Lower leg skin (tissue), 4 donors: ENCODE data around the gene POT1. TPM values are rescaled to one million over a fixed set of nuclear protein-coding genes. Genes with fewer than 3 reads are reported as not detected.

Experiments used
- DNase-seq, 2 donors: peaks; one replicate each; pipeline ENCODE4 v3.0.0-alpha.2; 2019; ENCODE audit warnings: low spot score in 2 of 2
- H3K4me3 ChIP-seq: fragments of 200-600 bp; sonication (generic); 2 replicates; pipeline ENCODE4 v1.5.1; 2017; ENCODE audit warnings: mild to moderate bottlenecking, low read depth; ENCODE audit not compliant: poor library complexity, severe bottlenecking
- POLR2A ChIP-seq, 2 donors: fragments of 450-650 bp; IDR thresholded peaks; one replicate each; pipeline ENCODE4 v1.6.1; 2016 to 2017; ENCODE audit warnings: antibody characterized with exemption in 2 of 2, mild to moderate bottlenecking in 1 of 2, moderate library complexity in 1 of 2
- WGBS, 2 donors: methylation state at CpG; one replicate each; pipeline ENCODE4 v1.1.5; 2018; 5-methylcytosine and 5-hydroxymethylcytosine counted together
- intact Hi-C: fragments of 100-400 bp; cut with DNase I; formaldehyde crosslinking; loops from one replicate; pipeline ENCODE4 v1.15.0; 2023; ENCODE audit warnings: low total_unique reads
- total RNA-seq, 4 donors: library from RNA; depleted of rRNA; stranded (reverse); fragments of >200 nt; gene quantifications; one replicate each; pipeline ENCODE4 v1.1.0, GENCODE V29; 2016
- TF ChIP-seq, protein P1 (sequence below), 3 donors: fragments of 450-650 bp; IDR thresholded peaks; one replicate each; pipeline ENCODE4 v1.5.1; 2016; ENCODE audit warnings: antibody characterized with exemption in 3 of 3, mild to moderate bottlenecking in 3 of 3, moderate library complexity in 2 of 3

Gene POT1
- total RNA-seq, 4 donors from 2014 or later, result 13.9 to 17.8 (median 14.9) TPM

DNA sequence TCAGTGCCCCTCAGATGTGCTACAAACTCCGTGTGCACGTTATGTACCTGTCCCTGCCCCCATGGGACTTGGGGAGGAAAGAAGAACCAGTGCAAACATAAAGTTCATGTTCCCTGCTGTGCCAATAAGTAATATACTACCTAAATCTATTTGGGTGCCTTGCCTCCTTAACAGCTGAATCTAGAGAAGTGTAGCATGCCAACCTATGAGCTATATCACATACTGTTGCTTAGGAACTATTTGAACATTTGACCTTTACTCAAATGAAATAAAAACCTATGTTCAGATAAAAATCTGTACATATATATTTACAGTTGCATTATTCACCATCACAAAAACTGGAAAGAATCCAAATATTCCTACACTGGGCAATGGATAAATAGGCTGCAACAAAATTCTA lies 9.8 kb downstream of the POT1 start:
- TF ChIP-seq, protein P1, sequence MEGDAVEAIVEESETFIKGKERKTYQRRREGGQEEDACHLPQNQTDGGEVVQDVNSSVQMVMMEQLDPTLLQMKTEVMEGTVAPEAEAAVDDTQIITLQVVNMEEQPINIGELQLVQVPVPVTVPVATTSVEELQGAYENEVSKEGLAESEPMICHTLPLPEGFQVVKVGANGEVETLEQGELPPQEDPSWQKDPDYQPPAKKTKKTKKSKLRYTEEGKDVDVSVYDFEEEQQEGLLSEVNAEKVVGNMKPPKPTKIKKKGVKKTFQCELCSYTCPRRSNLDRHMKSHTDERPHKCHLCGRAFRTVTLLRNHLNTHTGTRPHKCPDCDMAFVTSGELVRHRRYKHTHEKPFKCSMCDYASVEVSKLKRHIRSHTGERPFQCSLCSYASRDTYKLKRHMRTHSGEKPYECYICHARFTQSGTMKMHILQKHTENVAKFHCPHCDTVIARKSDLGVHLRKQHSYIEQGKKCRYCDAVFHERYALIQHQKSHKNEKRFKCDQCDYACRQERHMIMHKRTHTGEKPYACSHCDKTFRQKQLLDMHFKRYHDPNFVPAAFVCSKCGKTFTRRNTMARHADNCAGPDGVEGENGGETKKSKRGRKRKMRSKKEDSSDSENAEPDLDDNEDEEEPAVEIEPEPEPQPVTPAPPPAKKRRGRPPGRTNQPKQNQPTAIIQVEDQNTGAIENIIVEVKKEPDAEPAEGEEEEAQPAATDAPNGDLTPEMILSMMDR (IDR thresholded peaks at IDR 0.05), result no peak
- TF ChIP-seq POLR2A (IDR thresholded peaks at IDR 0.05), result no peak
- WGBS, 2 donors, result 98 to 100% methylated on average over 2 of the region's 2 CpGs
- intact Hi-C loops, result no loop called here
- DNase-seq, result no peak
- H3K4me3 ChIP-seq, result no peak overlapping the region

DNA sequence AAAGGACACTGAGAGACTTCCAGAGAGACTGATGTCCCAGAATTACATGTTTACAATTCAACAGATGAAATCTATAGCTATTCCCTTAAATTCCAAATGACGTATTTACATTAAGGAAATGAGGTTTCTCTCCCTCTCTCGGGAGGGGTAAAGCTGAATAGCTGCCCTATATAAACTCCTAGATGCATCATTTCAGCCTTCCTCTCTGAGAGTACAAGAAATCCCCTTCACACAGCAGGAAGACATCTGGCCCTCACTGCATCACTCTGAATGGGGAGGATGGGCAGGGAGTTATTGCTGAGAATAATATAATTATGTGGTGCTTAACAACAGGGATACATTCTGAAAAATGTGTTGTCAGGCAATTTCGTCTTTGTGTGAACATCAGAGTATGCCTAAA lies 11.0 kb downstream of the POT1 start:
- H3K4me3 ChIP-seq, result no peak overlapping the region
- intact Hi-C loops, result no loop called here
- no peak for DNase-seq
- 83 to 86% methylated on average over 3 of the region's 3 CpGs for WGBS, 2 donors
- TF ChIP-seq, protein P1 (IDR thresholded peaks at IDR 0.05), result no peak
- no peak for TF ChIP-seq POLR2A (IDR thresholded peaks at IDR 0.05)

DNA sequence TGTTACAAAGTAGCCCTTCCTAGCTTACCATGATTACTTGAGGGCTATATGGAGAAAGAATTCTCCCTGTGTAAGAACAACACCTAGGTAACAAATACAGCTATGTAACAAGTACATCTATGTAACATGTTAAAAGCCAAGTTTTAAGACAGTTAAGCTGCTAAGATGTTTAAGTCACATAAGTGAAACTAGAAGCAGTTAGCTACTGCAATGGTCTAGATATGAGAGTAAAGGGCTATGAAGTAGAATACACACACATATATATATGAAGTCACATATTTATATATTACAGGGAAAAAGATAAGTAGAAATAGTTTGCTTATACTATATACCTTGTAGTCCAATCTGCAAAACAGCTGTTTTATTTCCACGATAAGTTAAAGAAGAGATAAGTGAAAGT lies 14.4 kb downstream of the POT1 start:
- no peak for DNase-seq
- intact Hi-C loops, result no loop called here
- 86 to 93% methylated on average over 1 of the region's 1 CpG for WGBS, 2 donors
- no peak overlapping the region for H3K4me3 ChIP-seq
- no peak for TF ChIP-seq POLR2A (IDR thresholded peaks at IDR 0.05)
- TF ChIP-seq, protein P1 (IDR thresholded peaks at IDR 0.05), result no peak

DNA sequence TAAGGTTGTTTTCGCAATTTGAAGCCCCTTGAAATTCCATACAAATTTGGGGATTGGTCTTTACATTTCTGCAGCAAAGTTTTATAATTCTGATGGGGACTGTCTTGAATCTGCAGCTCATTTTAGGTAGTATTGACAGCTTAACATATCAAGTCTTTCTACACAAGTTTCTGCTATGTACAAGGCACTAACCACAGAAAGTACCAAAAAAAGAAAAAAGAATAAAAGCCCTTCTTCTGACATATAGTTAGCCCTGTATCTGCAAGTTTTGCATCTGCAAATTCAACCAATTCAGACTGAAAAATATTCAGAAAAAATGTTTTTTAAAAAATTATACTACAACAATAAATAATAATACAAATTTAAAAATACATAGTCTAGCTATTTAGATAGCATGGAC lies 15.3 kb downstream of the POT1 start:
- intact Hi-C loops, result no loop called here
- no peak overlapping the region for H3K4me3 ChIP-seq
- WGBS, 2 donors, result 0 to 97% methylated on average over 1 of the region's 1 CpG
- no peak for TF ChIP-seq POLR2A (IDR thresholded peaks at IDR 0.05)
- TF ChIP-seq, protein P1 (IDR thresholded peaks at IDR 0.05), result no peak
- no peak for DNase-seq

DNA sequence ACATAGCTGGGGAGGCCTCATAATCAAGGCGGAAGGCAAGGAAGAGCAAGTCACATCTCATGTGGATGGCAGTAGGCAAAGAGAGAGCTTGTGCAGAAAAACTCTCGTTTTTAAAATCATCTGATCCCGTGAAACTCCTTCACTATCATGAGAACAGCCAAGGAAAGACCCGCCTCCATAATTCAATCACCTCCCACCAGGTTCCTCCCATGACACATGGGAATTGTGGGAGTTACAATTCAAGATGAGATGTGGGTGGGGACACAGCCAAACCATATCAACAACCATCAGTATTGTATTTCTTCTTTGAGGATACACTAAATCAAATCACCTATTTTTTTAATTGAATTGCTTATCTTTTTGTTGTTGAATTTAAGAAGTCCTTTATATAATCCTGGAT lies 16.7 kb downstream of the POT1 start:
- intact Hi-C loops, result no loop called here
- TF ChIP-seq, protein P1 (IDR thresholded peaks at IDR 0.05), result no peak
- no peak for TF ChIP-seq POLR2A (IDR thresholded peaks at IDR 0.05)
- H3K4me3 ChIP-seq, result no peak overlapping the region
- WGBS, 2 donors, result 97 to 99% methylated on average over 4 of the region's 4 CpGs
- DNase-seq, result no peak

DNA sequence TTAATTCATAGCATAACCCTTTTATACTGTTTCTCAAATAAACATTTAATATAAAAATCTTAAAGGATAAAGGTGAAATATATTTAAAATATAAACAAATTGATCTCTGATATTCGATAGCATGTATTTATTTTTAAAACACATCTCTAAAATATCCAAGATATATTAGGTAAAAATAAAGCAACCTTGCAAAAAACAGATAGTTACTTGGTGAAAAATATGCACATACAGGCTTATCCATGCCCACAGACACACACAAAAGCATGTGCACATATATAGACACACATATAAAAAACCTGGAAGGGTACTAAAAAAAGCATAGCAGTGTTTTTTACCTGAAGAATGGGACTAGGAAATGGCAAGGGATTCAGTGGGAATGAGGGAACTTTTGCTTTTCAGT lies 19.8 kb downstream of the POT1 start:
- no peak overlapping the region for H3K4me3 ChIP-seq
- intact Hi-C loops, result no loop called here
- 0 to 38% methylated on average over 1 of the region's 1 CpG for WGBS, 2 donors
- TF ChIP-seq, protein P1 (IDR thresholded peaks at IDR 0.05), result no peak
- no peak for TF ChIP-seq POLR2A (IDR thresholded peaks at IDR 0.05)
- DNase-seq, result no peak
